RWPE2 (cell line): Measurements from ENCODE around the gene LILRB3.

ENCODE experiments used
- ATAC-seq: fragments of 200-7000 bp; cut with Tn5 transposase; 3 replicates; pipeline ENCODE4 v1.9.1; 2021; ENCODE audit warnings: low read depth
- DNase-seq: peaks from one replicate; pipeline ENCODE4 v3.0.0-alpha.2; 2020; ENCODE audit warnings: low spot score
- H3K27ac ChIP-seq: fragments of 450-650 bp; 2 replicates; pipeline ENCODE4 v1.5.1; 2017; ENCODE audit warnings: mild to moderate bottlenecking; ENCODE audit not compliant: poor library complexity, severe bottlenecking
- H3K27me3 ChIP-seq: fragments of 250-450 bp; sonication (Bioruptor Pico); 2 replicates; pipeline ENCODE4 v1.5.1; 2021; ENCODE audit warnings: mild to moderate bottlenecking, moderate library complexity; ENCODE audit not compliant: insufficient read depth, poor library complexity, severe bottlenecking
- H3K36me3 ChIP-seq: fragments of 250-450 bp; sonication (Bioruptor Pico); 2 replicates; pipeline ENCODE4 v1.5.1; 2020; ENCODE audit warnings: low read depth, mild to moderate bottlenecking, moderate library complexity
- H3K4me1 ChIP-seq: fragments of 250-450 bp; sonication (Bioruptor Pico); 2 replicates; pipeline ENCODE4 v1.5.1; 2021; ENCODE audit warnings: mild to moderate bottlenecking, moderate library complexity; ENCODE audit not compliant: insufficient read depth, poor library complexity, severe bottlenecking
- H3K4me3 ChIP-seq: fragments of 250-450 bp; sonication (Bioruptor Pico); 2 replicates; pipeline ENCODE4 v1.5.1; 2021; ENCODE audit warnings: mild to moderate bottlenecking, moderate library complexity; ENCODE audit not compliant: severe bottlenecking
- H3K9me3 ChIP-seq: fragments of 250-450 bp; sonication (Bioruptor Pico); 2 replicates; pipeline ENCODE4 v1.5.1; 2021; ENCODE audit warnings: mild to moderate bottlenecking, moderate library complexity; ENCODE audit not compliant: severe bottlenecking
- TF ChIP-seq, protein P1 (sequence below): fragments of 450-650 bp; IDR thresholded peaks from one replicate; pipeline ENCODE4 v1.5.1; 2017; ENCODE audit warnings: mild to moderate bottlenecking, moderate library complexity; ENCODE audit not compliant: poor library complexity, severe bottlenecking

LILRB3 gene

GRCh38 chr19:54179921-54180461 lies 42.8 kb downstream of the LILRB3 start:
- TF ChIP-seq, protein P1, sequence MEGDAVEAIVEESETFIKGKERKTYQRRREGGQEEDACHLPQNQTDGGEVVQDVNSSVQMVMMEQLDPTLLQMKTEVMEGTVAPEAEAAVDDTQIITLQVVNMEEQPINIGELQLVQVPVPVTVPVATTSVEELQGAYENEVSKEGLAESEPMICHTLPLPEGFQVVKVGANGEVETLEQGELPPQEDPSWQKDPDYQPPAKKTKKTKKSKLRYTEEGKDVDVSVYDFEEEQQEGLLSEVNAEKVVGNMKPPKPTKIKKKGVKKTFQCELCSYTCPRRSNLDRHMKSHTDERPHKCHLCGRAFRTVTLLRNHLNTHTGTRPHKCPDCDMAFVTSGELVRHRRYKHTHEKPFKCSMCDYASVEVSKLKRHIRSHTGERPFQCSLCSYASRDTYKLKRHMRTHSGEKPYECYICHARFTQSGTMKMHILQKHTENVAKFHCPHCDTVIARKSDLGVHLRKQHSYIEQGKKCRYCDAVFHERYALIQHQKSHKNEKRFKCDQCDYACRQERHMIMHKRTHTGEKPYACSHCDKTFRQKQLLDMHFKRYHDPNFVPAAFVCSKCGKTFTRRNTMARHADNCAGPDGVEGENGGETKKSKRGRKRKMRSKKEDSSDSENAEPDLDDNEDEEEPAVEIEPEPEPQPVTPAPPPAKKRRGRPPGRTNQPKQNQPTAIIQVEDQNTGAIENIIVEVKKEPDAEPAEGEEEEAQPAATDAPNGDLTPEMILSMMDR = peak; percentile 41
- Histone ChIP-seq H3K36me3 (peaks cover 21% of the 10 kb centered on the region), H3K27me3 (no peaks in the 10 kb centered on the region), H3K4me3 (no peak overlapping the region), H3K9me3 (no peaks in the 10 kb centered on the region), H3K4me1 (no peaks in the 10 kb centered on the region), H3K27ac (no peak overlapping the region)
- no peak for DNase-seq
- peak; percentile 76 for ATAC-seq

GRCh38 chr19:54179262-54179852 lies 43.5 kb downstream of the LILRB3 start:
- no peak overlapping the region for H3K27ac ChIP-seq
- DNase-seq (no peak), ATAC-seq (no peak)
- no peaks in the 10 kb centered on the region for H3K4me1 ChIP-seq
- H3K9me3 ChIP-seq = no peaks in the 10 kb centered on the region
- peaks cover 21% of the 10 kb centered on the region for H3K36me3 ChIP-seq
- TF ChIP-seq, protein P1 = no peak
- no peaks in the 10 kb centered on the region for H3K27me3 ChIP-seq
- no peak overlapping the region for H3K4me3 ChIP-seq

DNA sequence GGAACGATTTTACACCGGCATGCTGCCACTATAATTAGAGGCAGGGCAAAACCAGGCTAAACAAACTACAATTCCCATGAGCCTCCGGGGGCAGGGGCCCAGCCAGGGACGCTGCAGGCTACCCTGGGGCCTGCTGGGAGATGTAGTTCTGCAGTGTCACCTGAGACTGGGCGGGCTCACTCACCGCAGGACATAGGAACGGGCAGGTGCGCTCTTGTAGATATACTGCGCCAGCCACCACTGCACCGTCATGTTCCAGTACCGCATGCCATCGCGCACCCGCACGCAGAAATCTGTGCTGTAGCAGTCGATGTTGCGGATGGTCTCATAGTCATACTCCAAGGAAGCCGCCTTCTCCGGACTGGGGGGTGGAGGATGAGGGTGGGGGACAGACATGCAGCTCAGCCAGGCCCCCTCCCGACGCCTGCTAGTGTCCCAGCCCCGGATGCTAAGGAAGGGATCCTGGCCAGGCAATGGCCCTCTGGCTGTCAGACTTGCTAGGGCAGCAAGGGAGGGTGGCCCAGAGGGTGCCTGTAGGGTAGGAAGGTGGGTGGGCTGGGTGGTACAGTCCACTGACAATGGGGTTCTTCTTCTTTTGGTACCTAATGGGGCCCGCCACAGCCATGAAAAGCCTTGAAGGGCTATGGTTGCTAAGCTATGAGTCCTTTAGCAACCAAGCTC lies 44.1 kb downstream of the LILRB3 start:
- no peak for DNase-seq
- H3K4me1 ChIP-seq = no peaks in the 10 kb centered on the region
- H3K27ac ChIP-seq = no peak overlapping the region
- H3K9me3 ChIP-seq = no peaks in the 10 kb centered on the region
- ATAC-seq = peak; percentile 63; the same call in 1 of the 3 replicates
- TF ChIP-seq, protein P1 = no peak
- peaks cover 21% of the 10 kb centered on the region for H3K36me3 ChIP-seq
- H3K27me3 ChIP-seq = no peaks in the 10 kb centered on the region
- H3K4me3 ChIP-seq = no peak overlapping the region

- DNase-seq = no peak
- no peaks in the 10 kb centered on the region for H3K4me1 ChIP-seq
- peaks cover 25% of the 10 kb centered on the region for H3K36me3 ChIP-seq
- no peaks in the 10 kb centered on the region for H3K27me3 ChIP-seq
- no peaks in the 10 kb centered on the region for H3K9me3 ChIP-seq
- no peak overlapping the region for H3K4me3 ChIP-seq
- TF ChIP-seq, protein P1 = no peak
- H3K27ac ChIP-seq = no peak overlapping the region
- no peak for ATAC-seq
These were observed 48.6 kb downstream of the LILRB3 start for GRCh38 chr19:54173951-54174834.
